GM12891 (cell line): Measurements from ENCODE around the gene ATG13.

ENCODE experiments used
- PAX5 ChIP-seq: IDR thresholded peaks from 2 replicates; pipeline ENCODE4 v1.6.1; 2011; ENCODE audit warnings: low read length, moderate library complexity, mild to moderate bottlenecking; ENCODE audit not compliant: insufficient read depth, severe bottlenecking
- POLR2A ChIP-seq: IDR thresholded peaks from 2 replicates; pipeline ENCODE4 v1.6.1; 2011; ENCODE audit warnings: low read depth, low read length, control low read depth
- POU2F2 ChIP-seq: IDR thresholded peaks from 2 replicates; pipeline ENCODE4 v1.6.1; 2011; ENCODE audit warnings: low read depth, mild to moderate bottlenecking, control low read depth, low read length, moderate library complexity
- SPI1 ChIP-seq: IDR thresholded peaks from 2 replicates; pipeline ENCODE4 v1.6.1; 2011; ENCODE audit warnings: low read depth, low read length, control low read depth
- TAF1 ChIP-seq: IDR thresholded peaks from 2 replicates; pipeline ENCODE4 v1.6.1; 2011; ENCODE audit warnings: low read depth, low read length, control low read depth

GRCh38 chr11:46594374-46594700 lies 23.0 kb upstream of the ATG13 start:
- TF ChIP-seq SPI1 (no peak), POLR2A (no peak), POU2F2 (no peak), TAF1 (no peak), PAX5 (no peak)
